A549 (cell line): ENCODE results near the gene CDC42BPG. TPM values are rescaled to one million over a fixed set of nuclear protein-coding genes. Genes with fewer than 3 reads are reported as not detected.
A peak's percentile ranks its signal among the peaks of the same experiment; 100 is the strongest.

ENCODE experiments used
- ATAC-seq, 2 experiments: fragments of 200-7000 bp in 1 of 2; fragments of >200 bp in 1 of 2; cut with Nextera tagmentation in 1 of 2; cut with Tn5 transposase in 1 of 2; 3 replicates each; pipeline versions ENCODE4 v1.8.0 to v1.9.1; 2018 to 2020; ENCODE audit warnings: mild to moderate bottlenecking in 1 of 2, moderate library complexity in 1 of 2
- CTCF ChIA-PET: fragments of 300-600 bp; sonication (Branson Sonifier 250); formaldehyde crosslinking; extraction: SDS; loops from one replicate; lab custom pipeline; 2021; ENCODE audit warnings: antibody characterized with exemption, inconsistent platforms; lab: Yijun Ruan, JAX
- POLR2A ChIA-PET: fragments of 350-600 bp; formaldehyde crosslinking; extraction: SDS; loops from one replicate; lab custom pipeline; 2021; ENCODE audit warnings: antibody characterized with exemption, inconsistent platforms; lab: Yijun Ruan, JAX
- DNase-seq, 2 experiments: peaks; one replicate each; pipeline versions ENCODE4 v3.0.0 to v3.0.0-alpha.2; 2011 to 2016; ENCODE audit warnings: low read depth in 1 of 2, low spot score in 1 of 2
- FAIRE-seq: peaks from 2 replicates; lab custom pipeline; 2011; peaks lifted over from hg19 to GRCh38; lab: Jason Lieb, UNC
- H3K27ac ChIP-seq, 2 experiments: fragments of >200 bp; sonication (Bioruptor Twin); formaldehyde crosslinking; 3 replicates each; pipeline ENCODE4 v1.5.1; 2016 to 2017
- H3K4me1 ChIP-seq: fragments of >200 bp; sonication (Bioruptor Twin); formaldehyde crosslinking; 3 replicates; pipeline ENCODE4 v1.6.1; 2016
- H3K4me2 ChIP-seq: fragments of >200 bp; sonication (Bioruptor Twin); formaldehyde crosslinking; 3 replicates; pipeline ENCODE4 v1.6.1; 2016
- H3K4me3 ChIP-seq: fragments of >200 bp; sonication (Bioruptor Twin); formaldehyde crosslinking; 3 replicates; pipeline ENCODE4 v1.5.1; 2016
- H3K9me3 ChIP-seq: fragments of >200 bp; sonication (Bioruptor Twin); formaldehyde crosslinking; 3 replicates; pipeline ENCODE4 v1.6.1; 2016
- ATOH8 ChIP-seq: fragments of 250-450 bp; sonication (Bioruptor Pico); IDR thresholded peaks from 2 replicates; pipeline ENCODE4 v1.5.0; 2020; ENCODE audit warnings: low read depth, mild to moderate bottlenecking, moderate library complexity
- BCL3 ChIP-seq: fragments of >200 bp; sonication (Bioruptor Twin); formaldehyde crosslinking; IDR thresholded peaks from 3 replicates; pipeline ENCODE4 v1.6.1; 2016
- CBX2 ChIP-seq: fragments of 200-600 bp; sonication (generic); IDR thresholded peaks from 2 replicates; pipeline ENCODE4 v1.6.1; 2016; ENCODE audit warnings: low read depth, mild to moderate bottlenecking, borderline replicate concordance
- CEBPB ChIP-seq, 2 experiments: fragments of >200 bp in 1 of 2; sonication (Bioruptor Twin) in 1 of 2; formaldehyde crosslinking in 1 of 2; IDR thresholded peaks; 2 replicates each; pipeline ENCODE4 v1.6.1; 2012 to 2016
- EHF ChIP-seq: fragments of 250-450 bp; sonication (Bioruptor Pico); IDR thresholded peaks from 2 replicates; pipeline ENCODE4 v1.5.0; 2020; ENCODE audit warnings: mild to moderate bottlenecking
- EHMT2 ChIP-seq: fragments of 200-600 bp; sonication (generic); IDR thresholded peaks from 2 replicates; pipeline ENCODE4 v1.6.1; 2016; ENCODE audit warnings: antibody characterized with exemption, low read depth, mild to moderate bottlenecking, moderate library complexity
- FOSL2 ChIP-seq, 2 experiments: fragments of 450-650 bp in 1 of 2; fragments of >200 bp in 1 of 2; sonication (Bioruptor Twin) in 1 of 2; formaldehyde crosslinking; IDR thresholded peaks; 2 replicates each; pipeline versions ENCODE4 v1.5.0 to v1.6.1; 2016 to 2020; ENCODE audit warnings: mild to moderate bottlenecking in 1 of 2, moderate library complexity in 1 of 2
- HDAC2 ChIP-seq: fragments of 200-600 bp; sonication (generic); IDR thresholded peaks from 2 replicates; pipeline ENCODE4 v1.6.1; 2016
- HES2 ChIP-seq: fragments of >200 bp; sonication (Bioruptor Twin); formaldehyde crosslinking; IDR thresholded peaks from 2 replicates; pipeline ENCODE4 v1.6.1; 2016
- HOXB5 ChIP-seq: fragments of 250-450 bp; sonication (Bioruptor Pico); IDR thresholded peaks from 2 replicates; pipeline ENCODE4 v1.5.0; 2020; ENCODE audit warnings: mild to moderate bottlenecking, moderate library complexity
- MAFK ChIP-seq: fragments of 450-650 bp; IDR thresholded peaks from 2 replicates; pipeline ENCODE4 v1.6.1; 2014; ENCODE audit not compliant: partially characterized antibody
- MYC ChIP-seq: IDR thresholded peaks from 2 replicates; pipeline ENCODE4 v1.6.1; 2012; ENCODE audit warnings: mild to moderate bottlenecking, inconsistent platforms, low read length, improper control_type of control experiment, borderline replicate concordance
- NFE2L2 ChIP-seq: fragments of 150-350 bp; conservative IDR thresholded peaks from 2 replicates; pipeline ENCODE4 v1.6.1; 2014; ENCODE audit warnings: low read length
- NR3C1 ChIP-seq: fragments of >200 bp; sonication (Bioruptor Twin); formaldehyde crosslinking; IDR thresholded peaks from 3 replicates; pipeline ENCODE4 v1.6.1; 2017
- PBX3 ChIP-seq: IDR thresholded peaks from 2 replicates; pipeline ENCODE4 v1.6.1; 2012
- PHF8 ChIP-seq: fragments of 200-600 bp; sonication (generic); IDR thresholded peaks from 2 replicates; pipeline ENCODE4 v1.6.1; 2016; ENCODE audit warnings: low read depth, mild to moderate bottlenecking, antibody characterized with exemption, moderate library complexity, borderline replicate concordance
- POLR2A ChIP-seq: IDR thresholded peaks from 2 replicates; pipeline ENCODE4 v1.6.1; 2012; ENCODE audit warnings: mild to moderate bottlenecking, low read length
- RARB ChIP-seq: fragments of 250-450 bp; sonication (Bioruptor Pico); IDR thresholded peaks from 2 replicates; pipeline ENCODE4 v1.8.0; 2021; ENCODE audit warnings: mild to moderate bottlenecking, moderate library complexity
- RCOR1 ChIP-seq: fragments of 150-350 bp; IDR thresholded peaks from 2 replicates; pipeline ENCODE4 v1.6.1; 2014; ENCODE audit warnings: antibody characterized with exemption, low read length, low read depth
- RNF2 ChIP-seq: fragments of 200-600 bp; sonication (generic); IDR thresholded peaks from 2 replicates; pipeline ENCODE4 v1.6.1; 2016; ENCODE audit warnings: low read depth, mild to moderate bottlenecking, antibody characterized with exemption, moderate library complexity, borderline replicate concordance
- SREBF2 ChIP-seq: fragments of 450-650 bp; IDR thresholded peaks from 2 replicates; pipeline ENCODE4 v1.6.1; 2014; ENCODE audit warnings: mild to moderate bottlenecking, moderate library complexity
- TFCP2L1 ChIP-seq: fragments of 250-450 bp; sonication (Bioruptor Pico); IDR thresholded peaks from 2 replicates; pipeline ENCODE4 v1.5.0; 2021; ENCODE audit warnings: mild to moderate bottlenecking
- TP53 ChIP-seq: fragments of 250-450 bp; sonication (Bioruptor Pico); IDR thresholded peaks from 2 replicates; pipeline ENCODE4 v1.5.0; 2021; ENCODE audit warnings: mild to moderate bottlenecking, moderate library complexity
- USF2 ChIP-seq: fragments of 450-650 bp; IDR thresholded peaks from 2 replicates; pipeline ENCODE4 v1.6.1; 2014; ENCODE audit warnings: antibody characterized with exemption
- ZC3H11A ChIP-seq: fragments of 450-650 bp; IDR thresholded peaks from 2 replicates; pipeline ENCODE4 v1.6.1; 2014; ENCODE audit warnings: antibody characterized with exemption, mild to moderate bottlenecking
- ZFP36 ChIP-seq: fragments of 450-650 bp; IDR thresholded peaks from 2 replicates; pipeline ENCODE4 v1.6.1; 2014; ENCODE audit warnings: borderline replicate concordance; ENCODE audit not compliant: partially characterized antibody
- ZSCAN20 ChIP-seq: fragments of 250-450 bp; sonication (Bioruptor Pico); IDR thresholded peaks from 2 replicates; pipeline ENCODE4 v1.8.0; 2022; ENCODE audit warnings: mild to moderate bottlenecking, moderate library complexity
- WGBS: methylation state at CpG from one replicate; pipeline ENCODE4 v1.1.6; 2017; ENCODE audit errors: missing lambda C conversion rate; 5-methylcytosine and 5-hydroxymethylcytosine counted together
- polyA plus RNA-seq, 4 experiments: library from polyadenylated mRNA; depleted of rRNA in 3 of 4; stranded (reverse); fragments of >200 nt; fragmentation: RNase III in 1 of 4; extraction: RNeasy Plus Mini Kit Qiagen cat#74134 plus additional on column Dnase treatment in 1 of 4; gene quantifications; 2 replicates in 3 of 4; 3 replicates in 1 of 4; pipeline ENCODE4 v1.2.3, GENCODE V29; 2011 to 2017

Gene CDC42BPG
- polyA plus RNA-seq, 2 of the 4 experiments (the other 2 are of a cell fraction): 0.35 to 1.0 TPM

GRCh38 chr11:64801158-64801464 is 43.3 kb downstream of the CDC42BPG start:
- DNase-seq (no peak), ATAC-seq (no peak), FAIRE-seq (no peak)
- POLR2A ChIA-PET: interaction anchor here (2.7 kb wide), 1 partner anchor 22 kb away, joined by 11 read pairs; the partner anchor contains the start of gene SF1
- Histone ChIP-seq H3K4me1 (peaks cover 23% of the 10 kb centered on the region), H3K27ac (no peak overlapping the region), H3K9me3 (no peaks in the 10 kb centered on the region), H3K4me3 (no peak overlapping the region), H3K4me2 (no peak overlapping the region)
- 92% methylated on average over 2 of the region's 9 CpGs for WGBS
- CTCF ChIA-PET: interaction anchor here (1.0 to 7.8 kb wide), 4 partner anchors 13 to 311 kb away, joined by 3 to 79 read pairs (median 3); partner anchors contain the start of gene TM7SF2
- no peak for TF ChIP-seq ZC3H11A
- no peak for TF ChIP-seq FOSL2 (IDR thresholded peaks at IDR 0.05)
- TF ChIP-seq FOSL2 (CRISPR knock-in tag; IDR thresholded peaks at IDR 0.05): no peak
- TF ChIP-seq CBX2: no peak
- no peak for TF ChIP-seq USF2
- TF ChIP-seq NR3C1: no peak
- no peak for TF ChIP-seq HES2
- no peak for TF ChIP-seq PHF8
- TF ChIP-seq ATOH8 (CRISPR knock-in tag): no peak
- no peak for TF ChIP-seq TP53
- TF ChIP-seq EHMT2: no peak
- TF ChIP-seq HOXB5 (CRISPR knock-in tag): no peak
- no peak for TF ChIP-seq RARB (CRISPR knock-in tag)
- TF ChIP-seq CEBPB (IDR thresholded peaks at IDR 0.05): no peak
- TF ChIP-seq BCL3: no peak
- no peak for TF ChIP-seq ZSCAN20 (CRISPR knock-in tag)
- no peak for TF ChIP-seq POLR2A
- TF ChIP-seq MYC: no peak
- no peak for TF ChIP-seq SREBF2
- TF ChIP-seq MAFK: no peak

GRCh38 chr11:64800303-64801157 is 43.9 kb downstream of the CDC42BPG start:
- ATAC-seq: no peak
- WGBS: 86% methylated on average over 19 of the region's 26 CpGs
- no peak for DNase-seq
- Histone ChIP-seq H3K4me3 (no peak overlapping the region), H3K4me2 (no peak overlapping the region), H3K4me1 (peaks cover 23% of the 10 kb centered on the region), H3K9me3 (no peaks in the 10 kb centered on the region), H3K27ac (peak overlapping the region in 1 of 2 experiments; percentile 26; a peak in 2 of 6 replicates)
- POLR2A ChIA-PET: interaction anchor here (2.7 kb wide), 1 partner anchor 22 kb away, joined by 11 read pairs; the partner anchor contains the start of gene SF1
- no peak for FAIRE-seq
- TF ChIP-seq ZSCAN20 (CRISPR knock-in tag) (no peak), PBX3 (no peak), RNF2 (no peak), RCOR1 (no peak), TFCP2L1 (CRISPR knock-in tag) (no peak), PHF8 (no peak), HDAC2 (no peak), MYC (no peak), NFE2L2 (no peak), CBX2 (no peak), SREBF2 (no peak), ZFP36 (no peak), RARB (CRISPR knock-in tag) (no peak), TP53 (no peak), EHF (CRISPR knock-in tag) (no peak)
- CTCF ChIA-PET: interaction anchor here (1.0 to 7.8 kb wide), 7 partner anchors 13 to 312 kb away, joined by 3 to 79 read pairs (median 5); partner anchors contain the start of genes ARL2, CDC42BPG and TM7SF2
